SW 1271 (cell line): ENCODE results near the gene NSMF.
"Not testable (repeated sequence)": the region's sequence is repeated elsewhere in the genome, so short reads cannot be mapped to it uniquely, and the experiment has no call there.

Experiments used
- DNase-seq, 2 experiments: peaks; one replicate each; lab custom pipeline; 2025; lab: John Stamatoyannopoulos, UW

Gene NSMF

GRCh38 chr9:137412431-137412830 is 46.7 kb downstream of the NSMF start:
- no peak for DNase-seq

DNA sequence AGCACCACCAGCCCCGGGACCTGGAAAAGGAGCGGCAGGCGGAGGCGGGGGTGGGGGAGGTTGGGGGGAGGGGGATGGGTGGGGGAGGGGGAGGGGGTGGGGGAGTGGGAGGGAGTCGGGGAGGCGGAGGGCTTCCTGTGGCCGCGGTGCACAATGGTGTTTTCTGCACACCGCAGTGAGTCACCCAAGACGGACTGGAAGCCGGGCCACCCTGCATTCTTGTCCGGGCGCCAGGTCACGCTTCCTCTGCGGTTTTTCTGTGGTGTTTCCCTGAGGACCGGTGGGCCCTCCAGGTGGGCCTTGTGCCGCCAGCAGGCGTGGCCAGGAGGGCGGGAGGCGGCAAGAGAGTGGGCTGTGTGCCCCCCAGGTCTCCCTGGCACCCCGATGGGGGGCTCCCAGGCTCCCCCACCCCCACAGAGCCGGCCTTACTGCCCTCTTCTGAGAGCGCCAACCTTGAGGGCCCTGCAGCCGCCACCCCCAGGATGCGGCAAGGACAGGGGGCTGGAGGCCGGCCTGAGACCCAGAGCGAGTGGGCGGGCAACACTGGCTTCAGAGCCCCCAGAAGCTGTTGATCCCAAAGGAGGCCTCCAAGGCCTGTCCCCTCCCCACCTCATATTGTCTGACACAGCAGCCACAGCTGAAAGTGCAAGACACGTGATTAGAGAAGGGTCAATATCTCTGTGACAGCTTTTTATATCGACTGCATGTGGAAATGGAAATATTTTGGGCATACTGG is 47.3 kb downstream of the NSMF start:
- DNase-seq = peak; percentile 83 to 91

DNA sequence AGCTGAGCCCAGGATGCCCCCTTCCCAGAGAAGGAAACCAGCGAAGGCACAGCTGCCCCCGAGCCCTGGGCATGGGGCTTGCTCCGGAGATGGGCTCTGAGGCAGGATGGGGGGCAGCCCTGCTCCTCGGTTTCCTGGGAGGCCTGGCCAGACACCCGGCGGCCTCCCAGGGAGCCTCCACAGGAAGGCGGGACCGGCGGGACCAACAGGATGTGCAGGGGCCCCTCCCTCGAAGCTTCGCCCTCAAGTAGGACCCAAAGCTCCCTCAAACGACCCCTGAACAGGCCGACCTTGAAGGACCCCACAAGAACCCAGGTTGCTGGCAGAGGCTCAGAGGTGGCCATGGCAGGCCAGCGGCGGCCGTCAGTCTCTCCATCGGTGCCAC is 47.9 kb downstream of the NSMF start:
- DNase-seq = peak in 1 of 2 experiments; percentile 63

DNA sequence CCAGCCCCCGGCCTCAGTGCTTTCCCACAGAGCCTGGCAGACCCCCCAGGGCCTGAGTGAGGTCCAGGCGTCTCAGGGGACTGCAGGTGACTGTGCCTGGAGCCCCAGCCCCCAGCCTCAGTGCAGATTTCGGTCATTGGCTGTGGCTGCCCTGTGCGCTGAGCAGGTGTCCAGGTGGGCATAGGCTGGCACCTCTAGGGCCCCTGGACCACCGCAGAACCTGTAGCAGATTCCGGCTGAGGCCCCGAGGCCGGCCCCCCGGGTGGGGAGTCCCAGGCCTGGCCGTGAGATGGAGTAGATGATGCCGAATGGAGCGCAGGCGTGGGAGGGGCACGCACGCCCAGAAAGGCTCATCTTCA is 48.3 kb downstream of the NSMF start:
- DNase-seq = no peak

- DNase-seq = not testable (repeated sequence)
Observed at GRCh38 chr9:137410236-137410890, 48.8 kb downstream of the NSMF start.

GRCh38 chr9:137409515-137409914 is 49.6 kb downstream of the NSMF start:
- DNase-seq = no peak

DNA sequence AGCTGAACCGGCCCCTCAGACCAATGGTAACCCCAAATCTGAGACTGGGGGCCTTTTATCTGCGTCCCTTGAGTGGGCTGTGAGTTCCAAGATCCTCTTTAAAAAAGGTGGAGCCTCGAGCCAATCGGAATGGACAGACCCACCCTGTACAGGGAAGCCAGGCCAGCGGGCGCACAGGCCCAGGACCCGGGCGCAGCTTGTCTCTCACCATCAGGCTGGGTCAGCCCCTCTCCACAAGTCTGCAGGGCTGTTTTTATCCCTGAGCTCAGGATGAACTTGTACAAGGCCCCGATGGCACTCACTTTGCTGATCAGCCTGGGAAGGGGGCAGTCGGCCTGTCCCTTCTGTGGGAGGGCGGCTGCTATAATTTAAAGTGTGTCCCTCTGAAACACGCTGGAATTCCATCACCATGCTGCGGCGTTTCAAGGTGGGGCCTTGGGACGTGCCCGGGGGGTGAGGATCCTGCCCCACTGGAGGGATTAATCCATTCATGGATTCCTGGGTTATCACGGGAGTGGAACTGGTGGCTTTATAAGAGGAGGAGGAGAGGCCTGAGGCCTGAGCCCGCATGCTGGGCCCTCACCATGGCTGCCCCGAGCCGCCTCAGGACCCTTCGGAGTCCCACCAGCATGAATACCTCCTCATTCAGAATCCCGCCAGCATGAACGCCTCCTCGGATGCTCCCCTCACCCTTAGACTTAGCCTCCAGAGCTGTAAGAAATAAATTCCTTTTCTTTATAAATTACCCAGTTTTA is 50.3 kb downstream of the NSMF start:
- no peak for DNase-seq

DNA sequence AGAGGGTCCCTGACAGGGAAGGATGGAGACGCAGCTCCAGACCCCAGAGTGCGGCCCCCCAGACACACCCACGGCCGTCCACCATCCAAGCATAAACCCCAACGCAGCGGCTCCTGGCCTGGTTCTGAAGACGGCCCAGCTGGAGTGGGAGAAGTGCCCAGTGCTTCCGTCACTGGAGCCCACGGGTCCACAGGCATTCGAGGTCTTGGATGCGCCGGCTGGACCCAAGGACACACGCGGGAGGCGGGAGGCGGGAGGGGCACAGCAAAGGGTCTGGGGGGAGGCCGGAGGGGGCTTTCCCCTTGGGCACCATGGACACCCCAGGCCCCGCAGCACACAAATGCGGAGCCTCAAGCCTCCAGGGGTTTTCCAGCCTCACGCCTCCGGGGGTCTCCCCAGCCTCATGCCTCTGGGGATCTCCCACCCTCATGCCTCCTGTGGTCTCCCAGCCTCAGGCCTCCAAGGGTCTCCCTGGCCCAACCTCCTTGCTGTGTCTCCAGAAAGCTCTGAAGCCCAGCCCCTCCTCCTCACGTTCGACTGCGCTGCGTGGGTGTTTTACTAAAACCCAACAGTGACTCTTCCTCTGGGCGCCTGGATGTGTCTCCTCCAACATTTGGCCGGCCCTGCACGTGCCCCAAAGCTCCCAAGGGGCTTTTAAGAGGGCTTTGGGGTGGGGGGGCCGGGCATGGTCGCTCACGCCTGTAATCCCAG is 51.4 kb downstream of the NSMF start:
- DNase-seq = no peak

GRCh38 chr9:137406876-137407589 is 52.1 kb downstream of the NSMF start:
- no peak for DNase-seq

DNA sequence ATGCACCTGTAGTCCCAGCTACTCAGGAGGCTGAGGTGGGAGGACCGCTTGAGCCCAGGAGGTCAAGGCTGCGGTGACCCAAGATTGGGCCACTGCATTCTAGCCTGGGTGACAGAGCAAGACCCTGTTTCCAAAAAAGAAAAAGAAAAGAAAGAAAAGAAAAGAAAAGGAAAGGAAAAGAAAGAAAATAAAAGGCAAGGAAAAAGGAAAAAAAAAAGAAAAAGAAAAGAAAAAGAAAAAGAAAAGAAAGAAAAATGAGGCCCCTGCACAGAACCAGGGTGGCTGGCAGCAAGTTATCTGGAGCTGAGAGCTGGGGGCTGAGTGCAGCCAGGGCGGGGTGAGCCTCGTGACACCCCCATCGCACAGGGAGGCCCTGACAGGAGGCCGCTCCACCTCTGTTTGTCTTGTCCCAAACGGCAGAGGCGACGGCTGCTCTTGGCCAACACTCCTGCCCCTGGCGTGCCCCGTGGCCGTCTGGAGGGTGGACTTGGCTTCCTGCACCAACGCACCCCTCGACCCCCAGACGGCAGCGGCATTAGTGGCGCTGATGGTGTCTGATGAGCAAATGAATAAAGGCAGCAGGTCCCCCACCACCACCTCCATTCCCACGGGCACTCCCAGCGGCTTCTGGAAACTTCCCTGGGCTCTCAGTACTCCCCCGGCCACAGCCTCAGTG is 52.9 kb downstream of the NSMF start:
- DNase-seq = no peak

DNA sequence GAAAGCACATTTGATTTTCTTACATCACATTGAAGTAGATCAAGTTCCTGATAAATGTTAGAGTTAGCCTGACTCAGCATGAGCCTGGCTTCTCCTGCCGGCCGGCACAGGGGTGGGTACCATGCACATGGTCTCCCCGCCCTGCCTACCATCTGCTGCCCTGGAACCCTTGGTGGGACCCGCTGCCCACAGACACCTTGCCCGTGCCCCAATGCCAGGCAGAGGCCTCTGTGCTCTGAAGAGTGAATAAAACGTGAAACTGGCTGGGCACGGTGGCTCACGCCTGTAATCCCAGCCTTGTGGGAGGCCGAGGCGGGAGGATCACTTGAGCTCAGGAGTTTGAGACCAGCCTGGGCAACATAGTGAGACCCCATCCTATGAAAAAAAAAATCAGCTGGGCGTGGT is 53.5 kb downstream of the NSMF start:
- DNase-seq = no peak

GRCh38 chr9:137404961-137405567 is 54.1 kb downstream of the NSMF start:
- DNase-seq = no peak

- no peak for DNase-seq
Observed at GRCh38 chr9:137403269-137403668, 55.9 kb downstream of the NSMF start.

DNA sequence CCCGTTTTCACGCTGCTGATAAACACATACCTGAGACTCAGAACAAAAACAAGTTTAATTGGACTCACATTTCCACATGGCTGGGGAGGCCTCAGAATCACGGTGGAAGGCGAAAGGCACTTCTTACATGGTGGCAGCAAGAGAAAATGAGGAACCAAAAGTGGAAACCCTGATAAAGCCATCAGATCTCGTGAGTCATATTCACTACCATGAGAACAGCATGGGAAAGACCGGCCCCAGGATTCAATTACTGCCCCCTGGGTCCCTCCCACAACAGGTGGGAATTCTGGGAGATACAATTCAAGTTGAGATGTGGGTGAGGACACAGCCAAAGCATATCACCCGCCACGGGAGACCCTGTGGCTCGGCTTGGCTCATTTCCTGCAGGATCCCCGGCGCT is 56.4 kb downstream of the NSMF start:
- no peak for DNase-seq

DNA sequence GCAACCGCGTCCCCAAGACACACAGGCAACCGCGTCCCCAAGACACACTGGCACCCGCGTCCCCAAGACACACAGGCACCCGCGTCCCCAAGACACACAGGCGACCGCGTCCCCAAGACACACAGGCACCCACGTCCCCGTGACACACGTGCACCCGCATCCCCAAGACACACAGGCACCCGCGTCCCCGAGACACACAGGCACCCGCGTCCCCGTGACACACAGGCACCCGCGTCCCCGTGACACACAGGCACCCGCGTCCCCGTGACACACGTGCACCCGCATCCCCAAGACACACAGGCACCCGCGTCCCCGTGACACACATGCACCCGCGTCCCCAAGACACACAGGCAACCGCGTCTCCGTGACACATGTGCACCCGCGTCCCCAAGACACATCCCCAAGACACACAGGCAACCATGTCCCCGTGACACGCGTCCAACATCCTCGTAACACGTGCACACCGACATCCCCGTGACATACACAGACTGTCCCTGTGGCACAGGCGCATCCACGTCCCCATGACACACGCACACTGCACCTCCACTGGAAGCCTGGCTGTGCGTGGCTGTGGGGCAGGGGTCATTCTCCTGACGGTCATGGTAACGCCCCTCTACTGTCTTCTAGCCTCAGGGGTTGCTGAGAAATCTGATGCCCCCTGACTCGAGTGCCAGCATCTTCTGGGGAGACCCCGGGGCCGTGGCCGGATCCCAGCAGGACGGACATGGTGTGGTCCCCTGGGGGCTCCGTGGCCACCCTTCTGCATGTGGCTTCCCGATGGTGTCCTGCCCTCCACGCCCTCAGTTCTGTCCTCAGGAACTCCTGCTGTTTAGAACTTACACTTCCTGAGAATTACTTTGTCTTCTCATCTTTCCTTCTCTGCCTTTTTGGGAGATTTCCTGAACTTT is 60.3 kb downstream of the NSMF start:
- DNase-seq = no peak

DNA sequence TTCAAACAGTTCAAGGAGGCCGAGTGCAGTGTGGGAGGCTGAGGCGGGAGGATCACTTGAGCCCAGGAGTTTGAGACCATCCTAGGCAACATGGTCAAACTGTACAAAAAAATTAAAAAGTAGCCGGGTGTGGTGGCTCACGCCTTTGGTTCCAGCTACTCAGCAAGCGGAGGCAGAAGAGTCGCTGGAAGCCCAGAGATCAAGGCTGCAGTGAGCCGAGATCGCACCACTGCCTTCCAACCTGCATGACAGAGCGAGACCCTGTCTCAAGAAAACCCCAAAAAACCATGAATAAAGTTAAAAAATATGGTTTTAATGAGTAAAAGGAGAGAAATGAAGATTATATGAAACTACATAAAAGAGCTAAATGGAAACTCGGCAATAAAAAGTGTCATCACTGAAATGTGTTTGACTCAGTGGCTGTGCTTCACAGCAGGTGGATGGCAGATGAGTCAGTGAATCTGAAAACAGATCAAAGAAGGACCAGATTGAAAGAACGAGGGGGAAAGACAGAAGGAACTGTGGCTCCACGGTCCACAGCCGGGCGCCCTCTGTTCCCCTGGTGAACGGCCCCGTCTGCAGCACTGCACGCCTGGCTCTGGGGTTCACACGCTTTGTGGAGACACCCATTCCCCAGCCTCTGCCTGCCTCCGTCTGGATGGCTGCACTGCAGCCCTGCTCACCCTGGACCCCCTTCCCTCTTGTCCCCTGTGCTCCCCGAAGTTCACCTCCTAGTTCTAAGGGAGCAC is 61.3 kb downstream of the NSMF start:
- no peak for DNase-seq
